ENCODE measurements around the gene UCHL1.

Gene UCHL1

GRCh38 chr4:41257257-41257901, 651 bp downstream of the UCHL1 start:
- no peak for TF ChIP-seq REST (IDR thresholded peaks at IDR 0.05; ENCODE audit: insufficient read depth in 1 of 2, low read depth in 2 of 2, low read length in 2 of 2)
- no peak; the same call in 1 of the 2 replicates for TF ChIP-seq SIN3A (IDR thresholded peaks at IDR 0.05; ENCODE audit: borderline replicate concordance, insufficient read depth, low read length)
- no peak for TF ChIP-seq POLR2AphosphoS5 (IDR thresholded peaks at IDR 0.05; ENCODE audit: low read depth, low read length)
- TF ChIP-seq FOXP2 (optimal IDR thresholded peaks at IDR 0.05; ENCODE audit: borderline replicate concordance, extremely low read depth, extremely low read length, insufficient read depth), result no peak
- TF ChIP-seq TAF1 (IDR thresholded peaks at IDR 0.05; ENCODE audit: borderline replicate concordance, insufficient read depth, low read length), result no peak

GRCh38 chr4:41257906-41258305, 1.2 kb downstream of the UCHL1 start:
- TF ChIP-seq TAF1 (IDR thresholded peaks at IDR 0.05; ENCODE audit: borderline replicate concordance, insufficient read depth, low read length), result no peak
- no peak for TF ChIP-seq SIN3A (IDR thresholded peaks at IDR 0.05; ENCODE audit: borderline replicate concordance, insufficient read depth, low read length)
- TF ChIP-seq FOXP2 (optimal IDR thresholded peaks at IDR 0.05; ENCODE audit: borderline replicate concordance, extremely low read depth, extremely low read length, insufficient read depth), result no peak
- TF ChIP-seq POLR2AphosphoS5 (IDR thresholded peaks at IDR 0.05; ENCODE audit: low read depth, low read length), result no peak
- TF ChIP-seq REST (IDR thresholded peaks at IDR 0.05; ENCODE audit: insufficient read depth in 1 of 2, low read depth in 2 of 2, low read length in 2 of 2), result no peak

- TF ChIP-seq FOXP2 (optimal IDR thresholded peaks at IDR 0.05; ENCODE audit: borderline replicate concordance, extremely low read depth, extremely low read length, insufficient read depth), result no peak
- no peak for TF ChIP-seq TAF1 (IDR thresholded peaks at IDR 0.05; ENCODE audit: borderline replicate concordance, insufficient read depth, low read length)
- no peak for TF ChIP-seq SIN3A (IDR thresholded peaks at IDR 0.05; ENCODE audit: borderline replicate concordance, insufficient read depth, low read length)
- TF ChIP-seq REST (IDR thresholded peaks at IDR 0.05; ENCODE audit: insufficient read depth in 1 of 2, low read depth in 2 of 2, low read length in 2 of 2), result no peak
- no peak for TF ChIP-seq POLR2AphosphoS5 (IDR thresholded peaks at IDR 0.05; ENCODE audit: low read depth, low read length)
Observed at GRCh38 chr4:41258783-41259182, 2.1 kb downstream of the UCHL1 start.

- TF ChIP-seq FOXP2 (optimal IDR thresholded peaks at IDR 0.05; ENCODE audit: borderline replicate concordance, extremely low read depth, extremely low read length, insufficient read depth) (no peak), TAF1 (IDR thresholded peaks at IDR 0.05; ENCODE audit: borderline replicate concordance, insufficient read depth, low read length) (no peak), SIN3A (IDR thresholded peaks at IDR 0.05; ENCODE audit: borderline replicate concordance, insufficient read depth, low read length) (no peak), POLR2AphosphoS5 (IDR thresholded peaks at IDR 0.05; ENCODE audit: low read depth, low read length) (no peak), REST (IDR thresholded peaks at IDR 0.05; ENCODE audit: insufficient read depth in 1 of 2, low read depth in 2 of 2, low read length in 2 of 2) (no peak)
Observed at GRCh38 chr4:41260116-41260733, 3.5 kb downstream of the UCHL1 start.

Measured in PFSK-1 (cell line).